Measurements from ENCODE around the gene ART4. TPM values are rescaled to one million over a fixed set of nuclear protein-coding genes. Genes with fewer than 3 reads are reported as not detected.

The ART4 gene
- total and polyA plus RNA-seq, 4 donors = 10.5 to 40.7 (median 22.2) TPM

GRCh38 chr12:14874882-14875281 lies 31.6 kb upstream of the ART4 start:
- TF ChIP-seq YY1 (IDR thresholded peaks at IDR 0.05) (no peak), FOXA2 (IDR thresholded peaks at IDR 0.05) (no peak), TAF1 (conservative IDR thresholded peaks at IDR 0.05) (no peak), HNF4G (IDR thresholded peaks at IDR 0.05) (no peak), CTCF (IDR thresholded peaks at IDR 0.05; ENCODE audit: low read depth, low read length, missing input control) (no peak), EGR1 (IDR thresholded peaks at IDR 0.05; ENCODE audit: low read depth in 2 of 2) (no peak), ZBTB33 (IDR thresholded peaks at IDR 0.05) (no peak), GABPA (IDR thresholded peaks at IDR 0.05 in 1 of 2, conservative IDR thresholded peaks at IDR 0.05 in 1 of 2) (no peak), MAX (IDR thresholded peaks at IDR 0.05) (no peak), FOXA1 (IDR thresholded peaks at IDR 0.05) (no peak), ATF3 (IDR thresholded peaks at IDR 0.05) (no peak), RAD21 (IDR thresholded peaks at IDR 0.05) (no peak)
- WGBS = 79% methylated on average over 3 of the region's 3 CpGs
- H3K27ac ChIP-seq (ENCODE audit: low read depth in 1 of 2, low read length in 2 of 2) = no peak overlapping the region

GRCh38 chr12:14873440-14874185 lies 30.3 kb upstream of the ART4 start:
- no peak for DNase-seq (ENCODE audit: low spot score)
- H3K9ac ChIP-seq (ENCODE audit: low read depth in 1 of 2, low read length in 2 of 2) = no peak overlapping the region
- no peak overlapping the region for H3K27ac ChIP-seq (ENCODE audit: low read depth in 1 of 2, low read length in 2 of 2)
- TF ChIP-seq FOXA1 (IDR thresholded peaks at IDR 0.05) (no peak), HNF4A (conservative IDR thresholded peaks at IDR 0.05) (no peak), NR2F2 (IDR thresholded peaks at IDR 0.05) (no peak), SP1 (IDR thresholded peaks at IDR 0.05) (no peak), CTCF (IDR thresholded peaks at IDR 0.05; ENCODE audit: low read depth, low read length, missing input control) (no peak), EGR1 (IDR thresholded peaks at IDR 0.05; ENCODE audit: low read depth in 2 of 2) (no peak), FOXA2 (IDR thresholded peaks at IDR 0.05) (no peak), GABPA (IDR thresholded peaks at IDR 0.05 in 1 of 2, conservative IDR thresholded peaks at IDR 0.05 in 1 of 2) (no peak), MAX (IDR thresholded peaks at IDR 0.05) (no peak), YY1 (IDR thresholded peaks at IDR 0.05) (no peak), ZBTB33 (IDR thresholded peaks at IDR 0.05) (no peak)
- no peaks in the 10 kb centered on the region for H3K9me3 ChIP-seq (ENCODE audit: control insufficient read depth in 4 of 4, low read length in 3 of 4)
- H3K27me3 ChIP-seq (ENCODE audit: control insufficient read depth in 4 of 4, insufficient read depth in 4 of 4, low read length in 3 of 4) = no peaks in the 10 kb centered on the region
- WGBS = 78% methylated on average over 1 of the region's 1 CpG
- no peak overlapping the region for H3K4me3 ChIP-seq (ENCODE audit: low read depth in 1 of 3, low read length in 3 of 3)
- no peaks in the 10 kb centered on the region for H3K4me1 ChIP-seq (ENCODE audit: control insufficient read depth in 4 of 4, insufficient read depth in 4 of 4, low read length in 3 of 4)
- no peaks in the 10 kb centered on the region for H3K36me3 ChIP-seq (ENCODE audit: control insufficient read depth in 4 of 4, insufficient read depth in 3 of 4, low read depth in 1 of 4, low read length in 3 of 4)

More at GRCh38 chr12:14874882-14875281, 31.6 kb upstream of the ART4 start:
- no peaks in the 10 kb centered on the region for H3K4me1 ChIP-seq (ENCODE audit: control insufficient read depth in 4 of 4, insufficient read depth in 4 of 4, low read length in 3 of 4)
- no peak overlapping the region for H3K4me3 ChIP-seq (ENCODE audit: low read depth in 1 of 3, low read length in 3 of 3)
- no peaks in the 10 kb centered on the region for H3K36me3 ChIP-seq (ENCODE audit: control insufficient read depth in 4 of 4, insufficient read depth in 3 of 4, low read depth in 1 of 4, low read length in 3 of 4)
- H3K9me3 ChIP-seq (ENCODE audit: control insufficient read depth in 4 of 4, low read length in 3 of 4) = no peaks in the 10 kb centered on the region
- no peak for DNase-seq (ENCODE audit: low spot score)
- H3K27me3 ChIP-seq (ENCODE audit: control insufficient read depth in 4 of 4, insufficient read depth in 4 of 4, low read length in 3 of 4) = no peaks in the 10 kb centered on the region
- H3K9ac ChIP-seq (ENCODE audit: low read depth in 1 of 2, low read length in 2 of 2) = no peak overlapping the region
